IMR-90 (cell line): ENCODE measurements around the gene PRKN.

ENCODE experiments used
- CHD1 ChIP-seq: IDR thresholded peaks from 2 replicates; pipeline ENCODE4 v1.6.1; 2012; ENCODE audit warnings: low read depth, low read length, improper control_type of control experiment
- TF ChIP-seq, protein P1 (sequence below): conservative IDR thresholded peaks from 2 replicates; pipeline ENCODE4 v1.5.1; 2012; ENCODE audit warnings: mild to moderate bottlenecking, low read depth, low read length, improper control_type of control experiment

DNA sequence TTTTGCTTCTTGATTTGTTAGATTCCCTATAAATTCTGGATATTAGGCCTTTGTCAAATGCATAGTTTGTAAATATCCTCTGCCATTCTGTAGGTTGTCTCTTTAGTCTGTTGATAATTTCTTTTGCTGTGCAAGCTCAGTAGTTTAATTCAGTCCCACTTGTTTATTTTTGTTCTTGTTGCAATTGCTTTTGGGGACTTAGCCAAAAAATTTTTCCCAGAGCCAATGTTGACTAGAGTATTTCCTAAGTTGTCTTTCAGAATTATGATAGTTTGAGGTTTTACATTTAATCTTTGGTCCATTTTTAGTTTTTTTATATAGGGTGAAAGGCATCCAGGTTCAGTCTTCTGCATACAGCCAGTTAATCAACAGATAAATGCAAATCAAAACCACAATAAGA is 96.0 kb downstream of the PRKN start:
- TF ChIP-seq, protein P1, sequence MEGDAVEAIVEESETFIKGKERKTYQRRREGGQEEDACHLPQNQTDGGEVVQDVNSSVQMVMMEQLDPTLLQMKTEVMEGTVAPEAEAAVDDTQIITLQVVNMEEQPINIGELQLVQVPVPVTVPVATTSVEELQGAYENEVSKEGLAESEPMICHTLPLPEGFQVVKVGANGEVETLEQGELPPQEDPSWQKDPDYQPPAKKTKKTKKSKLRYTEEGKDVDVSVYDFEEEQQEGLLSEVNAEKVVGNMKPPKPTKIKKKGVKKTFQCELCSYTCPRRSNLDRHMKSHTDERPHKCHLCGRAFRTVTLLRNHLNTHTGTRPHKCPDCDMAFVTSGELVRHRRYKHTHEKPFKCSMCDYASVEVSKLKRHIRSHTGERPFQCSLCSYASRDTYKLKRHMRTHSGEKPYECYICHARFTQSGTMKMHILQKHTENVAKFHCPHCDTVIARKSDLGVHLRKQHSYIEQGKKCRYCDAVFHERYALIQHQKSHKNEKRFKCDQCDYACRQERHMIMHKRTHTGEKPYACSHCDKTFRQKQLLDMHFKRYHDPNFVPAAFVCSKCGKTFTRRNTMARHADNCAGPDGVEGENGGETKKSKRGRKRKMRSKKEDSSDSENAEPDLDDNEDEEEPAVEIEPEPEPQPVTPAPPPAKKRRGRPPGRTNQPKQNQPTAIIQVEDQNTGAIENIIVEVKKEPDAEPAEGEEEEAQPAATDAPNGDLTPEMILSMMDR = no peak
- no peak for TF ChIP-seq CHD1
